GM19395 (cell line): ENCODE data around the gene ITGB6.
"Not testable (repeated sequence)": the region's sequence is repeated elsewhere in the genome, so short reads cannot be mapped to it uniquely, and the experiment has no call there.

Experiments used
- ATAC-seq: cut with Tn5 transposase; IDR thresholded peaks from one replicate; pipeline ENCODE4 v1.9.1; 2021; ENCODE audit warnings: mild to moderate bottlenecking, moderate library complexity; ENCODE audit not compliant: unreplicated experiment

ITGB6 gene

GRCh38 chr2:160194351-160194750 lies 5.7 kb downstream of the ITGB6 start:
- no peak for ATAC-seq

DNA sequence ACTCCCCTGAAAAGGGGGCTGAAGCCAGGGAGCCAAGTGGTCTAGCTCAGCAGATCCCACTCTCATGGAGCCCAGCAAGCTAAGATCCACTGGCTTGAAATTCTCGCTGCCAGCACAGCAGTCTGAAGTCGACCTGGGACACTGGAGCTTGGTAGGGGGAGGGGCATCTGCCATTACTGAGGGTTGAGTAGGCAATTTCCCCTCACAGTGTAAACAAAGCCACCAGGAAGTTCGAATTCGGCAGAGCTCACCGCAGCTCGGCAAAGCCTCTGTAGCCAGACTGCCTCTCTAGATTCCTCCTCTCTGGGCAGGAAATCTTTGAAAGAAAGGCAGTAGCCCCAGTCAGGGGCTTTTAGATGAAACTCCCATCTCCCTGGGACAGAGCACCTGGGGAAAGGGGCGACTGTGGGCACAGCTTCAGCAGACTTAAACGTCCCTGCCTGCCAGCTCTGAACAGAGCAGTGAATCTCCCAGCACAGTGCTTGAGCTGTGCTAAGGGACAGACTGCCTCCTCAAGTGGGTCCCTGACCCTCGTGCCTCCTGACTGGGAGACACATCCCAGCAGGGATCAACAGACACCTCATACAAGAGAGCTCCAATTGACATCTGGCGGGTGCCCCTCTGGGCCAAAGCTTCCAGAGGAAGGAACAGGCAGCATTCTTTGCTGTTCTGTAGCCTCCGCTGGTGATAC lies 18.8 kb downstream of the ITGB6 start:
- ATAC-seq, result not testable (repeated sequence)

DNA sequence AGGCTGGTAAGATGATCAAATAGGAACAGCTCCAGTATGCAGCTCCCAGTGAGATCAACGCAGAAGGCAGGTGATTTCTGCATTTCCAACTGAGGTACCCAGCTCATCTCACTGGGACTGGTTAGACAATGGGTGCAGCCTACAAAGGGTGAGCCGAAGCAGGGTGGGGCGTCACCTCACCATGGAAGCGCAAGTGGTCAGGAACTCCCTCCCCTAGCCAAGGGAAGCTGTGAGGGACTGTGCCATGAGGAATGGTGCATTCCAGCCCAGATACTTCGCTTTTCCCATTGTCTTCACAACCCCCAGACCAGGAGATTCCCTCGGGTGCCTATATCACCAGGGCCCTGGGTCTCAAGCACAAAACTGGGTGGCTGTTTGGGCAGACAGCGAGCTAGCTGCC lies 19.4 kb downstream of the ITGB6 start:
- ATAC-seq, result not testable (repeated sequence)

DNA sequence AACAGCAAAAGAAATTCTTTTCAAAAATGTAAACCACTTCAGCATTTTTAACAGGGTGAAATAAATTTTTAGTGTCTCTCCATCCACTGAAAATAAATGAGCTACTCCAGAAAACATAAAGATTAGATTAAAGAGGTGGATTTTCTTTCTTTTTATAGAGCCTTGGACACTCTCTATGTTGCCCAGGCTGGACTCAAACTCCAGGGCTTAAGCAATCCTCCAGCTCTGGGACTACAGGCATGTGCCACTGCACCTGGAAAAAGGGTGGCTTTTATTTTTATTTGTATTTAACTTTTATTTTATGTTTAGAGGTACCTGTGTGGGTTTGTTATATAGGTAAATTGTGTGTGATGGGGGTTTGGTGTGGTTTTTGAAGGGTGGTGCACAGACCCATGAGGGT lies 19.9 kb downstream of the ITGB6 start:
- ATAC-seq, result no peak

- ATAC-seq, result no peak
Measured at GRCh38 chr2:160175169-160176134, 24.6 kb downstream of the ITGB6 start.

GRCh38 chr2:160174322-160174721 lies 25.8 kb downstream of the ITGB6 start:
- no peak for ATAC-seq

DNA sequence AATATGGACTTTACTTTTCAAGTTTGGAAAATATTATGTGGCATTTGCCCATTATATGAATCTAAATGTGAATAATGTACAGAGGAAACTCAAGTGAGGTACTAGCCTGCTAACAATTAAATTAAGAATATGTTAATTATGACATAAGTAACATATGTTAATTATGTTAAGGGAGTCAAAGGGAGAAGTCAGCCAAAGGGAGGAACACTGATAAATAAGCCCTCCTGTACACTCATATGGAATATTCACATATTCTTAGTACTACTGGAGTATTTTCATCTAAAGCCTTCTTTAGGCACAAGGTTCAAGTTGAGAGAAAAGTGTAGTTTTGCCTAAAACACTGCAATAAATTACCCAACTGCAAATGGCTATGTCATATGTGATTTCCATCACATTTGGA lies 30.1 kb downstream of the ITGB6 start:
- no peak for ATAC-seq

DNA sequence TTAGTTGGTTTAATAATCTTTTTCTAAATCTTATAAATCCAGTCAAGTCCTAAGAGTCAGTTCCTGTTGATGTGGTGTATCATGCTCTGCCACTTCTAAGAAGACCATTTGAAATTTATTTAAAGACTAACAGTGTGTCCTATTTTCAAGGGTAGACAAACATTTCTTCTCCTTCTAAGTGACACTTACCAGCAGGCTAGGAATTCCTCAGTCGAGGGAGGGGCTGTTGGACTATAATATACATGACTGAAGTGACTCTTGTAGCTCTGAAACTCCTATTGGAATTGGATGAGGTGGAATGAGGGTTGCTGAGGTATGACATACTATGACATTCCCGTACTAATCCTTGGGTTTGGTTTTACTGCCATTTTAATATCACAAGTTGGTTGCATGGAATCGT lies 30.6 kb downstream of the ITGB6 start:
- no peak for ATAC-seq

- ATAC-seq, result no peak
Measured at GRCh38 chr2:160168878-160169277, 31.2 kb downstream of the ITGB6 start.

- ATAC-seq, result no peak
Measured at GRCh38 chr2:160167089-160167740, 32.9 kb downstream of the ITGB6 start.

DNA sequence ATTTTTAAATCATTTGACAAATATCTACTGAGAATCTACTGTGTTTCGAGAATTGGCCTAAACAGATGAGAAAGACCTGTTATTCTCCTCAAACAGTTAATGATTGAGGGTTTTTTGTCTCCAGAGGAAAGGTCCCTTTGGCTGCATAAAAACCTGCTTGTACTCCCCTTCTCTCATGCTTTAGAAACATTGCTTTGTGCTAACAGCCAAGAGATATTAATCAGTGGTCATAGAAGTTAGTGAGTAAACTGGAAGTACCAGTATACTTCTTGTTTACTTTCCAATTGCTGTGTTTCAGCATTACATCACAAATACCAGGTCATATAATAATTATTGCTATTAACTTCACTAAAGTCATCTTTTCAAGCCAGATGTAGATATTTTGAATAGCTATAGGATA lies 34.1 kb downstream of the ITGB6 start:
- no peak for ATAC-seq

DNA sequence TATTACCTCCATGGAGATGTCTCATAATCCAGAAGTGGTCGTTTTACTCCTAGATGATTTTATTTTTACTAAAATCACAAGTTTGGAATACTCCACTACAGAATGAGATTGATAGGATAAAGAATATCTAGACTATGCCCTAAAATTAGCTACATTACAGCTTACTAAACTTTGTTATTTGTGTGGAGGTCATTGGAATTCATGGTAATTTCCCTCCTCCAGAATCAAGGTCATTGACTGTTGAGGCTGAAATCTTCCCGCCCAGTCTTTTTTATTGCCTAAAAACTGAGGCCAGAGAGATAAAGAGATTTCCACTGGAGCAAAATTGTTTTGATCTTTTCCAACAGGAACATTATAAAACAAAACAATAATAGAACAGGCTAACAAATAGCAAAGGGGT lies 35.0 kb downstream of the ITGB6 start:
- ATAC-seq, result no peak

GRCh38 chr2:160157861-160158829 lies 41.9 kb downstream of the ITGB6 start:
- ATAC-seq, result no peak

DNA sequence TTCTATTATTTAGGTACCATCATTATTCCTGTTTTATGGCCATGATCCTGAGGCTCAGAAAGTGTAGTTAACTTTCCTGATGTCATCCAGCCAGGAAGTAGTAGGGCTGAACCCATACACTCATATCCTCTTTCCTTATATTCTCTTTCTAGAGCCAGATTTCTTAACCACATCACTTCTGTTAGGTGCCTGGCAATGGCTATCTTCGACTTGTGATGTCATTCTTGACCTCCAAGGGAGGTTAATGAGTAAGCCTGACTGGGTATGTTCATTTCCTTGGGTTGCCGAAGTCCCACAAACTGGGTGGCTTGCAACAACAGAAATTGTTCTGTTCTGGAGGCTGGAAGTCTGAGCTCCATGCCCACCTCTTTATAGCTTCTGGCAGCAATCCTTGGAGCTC lies 43.4 kb downstream of the ITGB6 start:
- ATAC-seq, result no peak

DNA sequence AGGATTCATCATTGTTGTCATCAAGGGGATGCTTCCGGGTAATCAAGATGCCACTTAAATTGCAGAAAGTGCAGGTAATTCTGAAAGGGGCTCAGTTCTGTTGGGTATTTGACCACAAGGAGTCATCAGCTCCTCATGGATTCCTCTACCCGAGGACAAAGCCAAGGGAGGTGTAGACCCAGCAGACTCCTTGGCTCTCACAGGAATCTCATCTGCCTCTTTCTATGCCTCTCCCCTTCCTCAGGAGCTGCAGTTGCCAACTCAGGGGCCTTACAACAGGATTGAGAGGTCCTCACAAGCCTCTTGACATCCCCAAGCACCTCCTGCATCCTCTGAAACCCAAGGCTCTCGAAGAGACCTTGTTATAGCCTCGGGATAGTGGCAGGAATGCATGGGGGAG lies 44.0 kb downstream of the ITGB6 start:
- no peak for ATAC-seq

DNA sequence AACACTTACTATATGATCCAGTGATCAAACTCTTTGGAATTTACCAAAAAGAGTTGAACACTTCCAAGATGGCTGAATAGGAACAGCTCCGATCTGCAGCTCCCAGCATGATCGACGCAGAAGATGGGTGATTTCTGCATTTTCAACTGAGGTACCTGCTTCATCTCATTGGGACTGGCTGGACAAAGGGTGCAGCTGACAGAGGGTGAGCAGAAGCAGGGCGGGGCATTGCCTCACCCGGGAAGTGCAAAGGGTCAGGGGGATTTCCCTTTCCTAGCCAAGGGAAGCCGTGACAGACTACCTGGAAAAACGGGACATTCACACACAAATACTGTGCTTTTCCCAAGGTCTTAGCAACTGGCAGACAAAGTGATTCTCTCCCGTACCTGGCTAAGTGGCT lies 51.7 kb downstream of the ITGB6 start:
- not testable (repeated sequence) for ATAC-seq

DNA sequence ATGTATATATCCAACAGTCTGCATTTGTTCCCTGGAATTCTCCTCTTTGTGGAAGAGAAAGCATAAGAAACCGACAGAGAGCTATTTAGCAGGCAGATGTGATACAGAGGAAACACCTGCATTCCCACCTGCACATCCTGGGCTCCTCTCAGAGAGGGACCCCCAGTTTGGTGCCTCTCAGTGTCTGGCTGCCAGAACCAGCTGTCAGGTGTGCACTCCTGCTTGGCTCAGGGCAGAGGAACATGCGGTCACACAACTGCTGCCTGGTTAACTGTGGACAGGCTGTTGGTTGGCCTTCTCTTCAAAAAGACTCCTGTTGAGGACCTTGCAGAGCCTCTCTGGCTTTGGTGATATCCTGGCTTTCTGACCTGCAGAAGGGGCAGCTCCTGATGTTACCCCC lies 54.6 kb downstream of the ITGB6 start:
- no peak for ATAC-seq

DNA sequence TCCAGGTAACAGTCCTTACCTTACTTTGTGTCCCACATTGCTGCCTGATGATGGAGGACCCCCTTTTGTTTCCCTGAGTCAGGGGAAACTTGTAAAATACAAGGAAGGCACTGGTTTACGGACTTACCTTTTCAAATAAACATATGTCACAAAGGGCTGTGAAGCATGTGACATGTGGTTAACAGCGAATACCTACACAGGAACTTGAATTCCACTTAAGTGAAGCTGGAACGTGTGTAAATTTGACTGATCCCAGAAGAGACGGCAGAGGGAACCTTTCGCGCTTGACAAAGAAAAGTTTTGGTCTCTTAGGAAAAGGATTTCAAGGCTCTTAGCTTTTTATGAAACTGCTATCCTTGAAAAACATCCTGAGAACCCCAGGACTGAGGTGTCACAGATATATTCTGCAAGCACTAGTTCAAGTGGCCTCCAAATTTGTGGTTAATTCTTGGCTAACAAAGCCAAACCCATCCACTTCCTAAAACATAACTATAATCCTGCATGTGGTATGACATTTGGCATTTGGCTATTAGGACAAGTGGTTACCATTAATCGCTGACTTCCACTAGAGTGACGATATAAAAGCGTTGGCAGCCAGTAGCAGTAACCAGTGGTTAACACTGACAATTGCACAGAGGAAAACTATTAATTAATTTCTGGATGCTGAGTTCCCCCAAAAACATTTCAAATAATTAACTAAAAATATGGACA lies 55.6 kb downstream of the ITGB6 start:
- no peak for ATAC-seq

- ATAC-seq, result no peak
Measured at GRCh38 chr2:160142472-160142871, 57.6 kb downstream of the ITGB6 start.

- ATAC-seq, result no peak
Measured at GRCh38 chr2:160141912-160142311, 58.2 kb downstream of the ITGB6 start.
